Aorta (tissue), 5 donors: ENCODE data around the gene PLD1. TPM values are rescaled to one million over a fixed set of nuclear protein-coding genes. Genes with fewer than 3 reads are reported as not detected.

Source experiments
- ATAC-seq: fragments of 200-7000 bp; cut with Tn5 transposase; one replicate; pipeline ENCODE4 v1.9.1; 2022; ENCODE audit warnings: moderate library complexity; ENCODE audit not compliant: low FRiP score
- DNase-seq, 2 donors: peaks; one replicate each; pipeline ENCODE4 v3.0.0-alpha.2; 2020
- H3K27ac ChIP-seq, 2 donors: one replicate each; pipeline ENCODE4 v1.5.1; 2013; ENCODE audit warnings: low read length in 2 of 2, mild to moderate bottlenecking in 2 of 2, moderate library complexity in 2 of 2, control low read depth in 1 of 2, inconsistent platforms in 1 of 2, low read depth in 1 of 2
- H3K27me3 ChIP-seq, 2 donors: one replicate each; pipeline ENCODE4 v1.6.1; 2013; ENCODE audit warnings: control low read depth in 1 of 2, low read length in 1 of 2, mild to moderate bottlenecking in 1 of 2, moderate library complexity in 1 of 2; ENCODE audit not compliant: insufficient read depth in 2 of 2, control insufficient read depth in 1 of 2
- H3K36me3 ChIP-seq, 2 donors: one replicate each; pipeline ENCODE4 v1.6.1; 2013; ENCODE audit warnings: control low read depth in 1 of 2, low read length in 1 of 2, mild to moderate bottlenecking in 1 of 2; ENCODE audit not compliant: insufficient read depth in 2 of 2, control insufficient read depth in 1 of 2
- H3K4me1 ChIP-seq, 2 donors: one replicate each; pipeline ENCODE4 v1.6.1; 2013; ENCODE audit warnings: low read length in 2 of 2, control low read depth in 1 of 2, mild to moderate bottlenecking in 1 of 2, moderate library complexity in 1 of 2; ENCODE audit not compliant: insufficient read depth in 2 of 2, control insufficient read depth in 1 of 2
- H3K4me3 ChIP-seq, 2 donors: one replicate each; pipeline ENCODE4 v1.5.1; 2013; ENCODE audit warnings: low read length in 2 of 2, control low read depth in 1 of 2, mild to moderate bottlenecking in 1 of 2
- H3K9me3 ChIP-seq: one replicate; pipeline ENCODE4 v1.6.1; 2013; ENCODE audit warnings: mild to moderate bottlenecking, low read length; ENCODE audit not compliant: control insufficient read depth
- WGBS, 2 donors: extraction: QIAGEN DNeasy Blood & Tissue Kit; methylation state at CpG; one replicate each; pipeline ENCODE4 v1.1.7; 2013; 5-methylcytosine and 5-hydroxymethylcytosine counted together
- intact Hi-C, 2 donors: fragments of 100-400 bp; cut with DNase I; formaldehyde crosslinking; loops; one replicate each; pipeline versions ENCODE4 v1.14.2 to v1.15.0; 2022
- polyA plus RNA-seq, 2 donors: library from polyadenylated mRNA; stranded (reverse); fragments of 200-250 nt; gene quantifications; one replicate each; pipeline ENCODE4 v1.2.3, GENCODE V29; 2013
- total RNA-seq, 2 donors: library from RNA; stranded (reverse); fragmentation: NEBNext Ultra II Directional; extraction: Animal tissue kit (Norgen Biotek cat#: 25700); gene quantifications; one replicate each; pipeline ENCODE4 v1.2.1, GENCODE V29; 2021
- donor health status: healthy with polysubstance abuse.
- donor health status: Bipolar disorder and iron deficiency.
- donor health status: DM: no; HTN: no; CAD: no.
- donor health status: DM: no; HTN: no; CAD: no.
- donor health status: DM: yes; HTN: yes; CAD: no.

The PLD1 gene
- total and polyA plus RNA-seq, 4 donors, result 19.1 to 41.3 (median 25.6) TPM

DNA sequence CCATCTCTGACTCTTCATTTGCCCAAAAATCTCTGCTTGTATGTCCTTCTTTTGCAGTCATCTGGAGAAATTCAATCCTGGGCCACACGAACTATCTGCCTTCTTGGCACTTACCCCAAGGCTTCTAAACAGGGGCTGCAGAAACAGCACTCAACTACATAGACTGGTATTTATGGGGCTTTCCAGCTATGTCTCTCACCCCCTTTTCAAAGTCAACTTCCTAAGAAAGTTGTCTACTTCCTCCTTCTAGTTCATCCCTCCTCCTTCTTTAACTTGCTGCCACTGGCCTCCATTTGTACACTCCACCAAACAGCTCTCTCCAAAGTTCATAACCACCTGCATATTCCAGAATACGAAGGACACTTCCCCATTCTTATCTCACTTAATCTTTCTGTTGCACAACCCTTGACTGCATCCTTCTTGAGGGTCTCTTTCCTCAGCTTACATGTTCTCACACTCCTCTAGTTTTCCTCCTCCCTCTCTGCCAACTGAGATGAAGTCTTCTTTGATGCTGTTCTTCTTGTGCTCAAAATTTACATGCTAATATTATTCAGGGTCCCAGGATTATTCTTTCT lies 55.2 kb downstream of the PLD1 start:
- WGBS, 2 donors, result 86 to 90% methylated on average over 2 of the region's 2 CpGs
- ATAC-seq, result no peak
- intact Hi-C loops, result no loop called here

DNA sequence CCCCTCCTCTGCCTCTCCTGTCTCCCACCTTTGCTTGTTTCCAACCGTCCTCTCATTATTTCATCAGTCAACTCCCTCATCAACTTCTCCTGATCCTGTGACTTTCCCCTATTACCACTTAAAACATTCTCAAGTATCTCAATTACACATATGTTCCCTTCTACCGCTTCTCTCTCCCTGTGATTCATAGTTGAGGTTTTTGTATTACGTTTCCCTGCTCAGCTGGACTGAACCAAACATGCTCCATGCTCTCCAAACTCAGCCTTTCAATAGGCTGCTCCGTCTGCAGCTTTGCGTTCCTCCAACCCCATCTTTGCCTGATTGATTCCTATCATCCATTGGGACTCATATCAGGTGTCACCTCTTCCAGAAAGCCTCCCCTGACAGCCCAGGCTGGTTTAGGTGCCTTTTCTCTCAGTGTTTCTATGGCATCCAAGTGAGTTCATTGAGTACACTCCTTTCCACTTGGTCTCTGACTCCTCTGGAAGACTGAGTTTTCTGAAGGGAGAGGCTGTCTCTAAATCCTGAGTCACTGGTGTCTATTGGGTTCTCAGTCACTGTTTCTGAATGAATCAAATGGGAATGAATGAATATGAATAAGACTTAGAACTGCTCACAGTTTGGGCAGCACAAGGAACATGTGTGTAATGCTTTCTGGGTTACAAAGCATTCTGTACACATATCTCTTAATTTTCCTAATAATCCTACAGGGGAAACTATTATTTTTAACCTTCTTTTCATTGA lies 56.4 kb downstream of the PLD1 start:
- 76 to 80% methylated on average over 5 of the region's 5 CpGs for WGBS, 2 donors
- Histone ChIP-seq H3K36me3 (no peaks in the 10 kb centered on the region), H3K4me1 (peaks cover 4 to 11% of the 10 kb centered on the region in 2 donors), H3K9me3 (no peaks in the 10 kb centered on the region), H3K27me3 (no peaks in the 10 kb centered on the region), H3K4me3 (no peak overlapping the region), H3K27ac (no peak overlapping the region)
- no peak for DNase-seq
- intact Hi-C loops, result no loop called here
- ATAC-seq, result no peak

More for the DNA sequence above, 55.2 kb downstream of the PLD1 start:
- Histone ChIP-seq H3K27ac (no peak overlapping the region), H3K9me3 (no peaks in the 10 kb centered on the region), H3K27me3 (no peaks in the 10 kb centered on the region), H3K36me3 (no peaks in the 10 kb centered on the region), H3K4me1 (peaks cover 4 to 11% of the 10 kb centered on the region in 2 donors), H3K4me3 (no peak overlapping the region)
- DNase-seq, result no peak

DNA sequence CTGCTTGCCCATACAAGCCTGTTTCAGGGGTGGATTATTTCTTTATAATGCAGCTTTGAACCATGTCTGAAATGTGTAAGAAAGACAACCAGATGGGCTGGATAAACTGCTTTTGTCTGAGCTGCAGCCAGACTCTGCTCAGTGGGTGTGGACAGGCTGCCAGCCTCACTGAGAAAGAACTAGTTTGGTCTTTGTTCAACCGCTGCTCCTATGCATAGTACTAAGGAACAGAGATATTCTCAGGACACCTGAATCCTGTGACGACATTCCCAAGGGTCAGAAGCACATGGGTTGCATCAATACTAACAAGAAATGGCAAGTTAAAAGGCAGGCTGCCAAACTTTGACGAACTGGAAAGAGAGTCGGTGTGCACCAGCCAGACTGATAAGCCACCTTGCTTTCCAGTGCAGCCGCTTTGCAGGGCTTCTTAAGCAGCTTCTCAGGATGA lies 57.2 kb downstream of the PLD1 start:
- no peaks in the 10 kb centered on the region for H3K9me3 ChIP-seq
- no peak overlapping the region for H3K4me3 ChIP-seq
- H3K36me3 ChIP-seq, result no peaks in the 10 kb centered on the region
- DNase-seq, result no peak
- 8 to 11% methylated on average over 5 of the region's 5 CpGs for WGBS, 2 donors
- intact Hi-C loops, result no loop called here
- peaks cover 4 to 11% of the 10 kb centered on the region in 2 donors for H3K4me1 ChIP-seq
- ATAC-seq, result peak; percentile 20
- H3K27ac ChIP-seq, result no peak overlapping the region
- H3K27me3 ChIP-seq, result no peaks in the 10 kb centered on the region

DNA sequence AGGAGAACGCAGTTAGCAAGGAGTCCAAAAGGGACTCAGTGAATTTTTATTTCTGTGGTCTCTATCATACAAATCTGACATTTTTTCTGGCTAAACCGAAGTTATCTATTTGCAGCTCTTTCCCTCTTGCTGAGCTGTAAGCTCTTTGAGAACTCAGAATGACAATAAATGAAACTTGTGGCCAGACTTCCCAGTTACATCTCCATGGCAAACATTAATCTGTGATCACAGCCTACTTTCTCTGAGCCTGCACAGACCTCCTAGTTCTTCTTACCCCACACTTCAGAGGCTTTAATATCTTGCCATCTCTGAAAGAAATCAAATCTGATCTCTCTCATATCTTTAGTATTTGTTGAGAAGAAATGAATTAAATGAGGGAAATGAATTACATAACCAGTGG lies 58.0 kb downstream of the PLD1 start:
- 84 to 90% methylated on average over 2 of the region's 2 CpGs for WGBS, 2 donors
- ATAC-seq (no peak), DNase-seq (no peak)
- H3K27me3 ChIP-seq, result no peaks in the 10 kb centered on the region
- peaks cover 5 to 15% of the 10 kb centered on the region in 2 donors for H3K4me1 ChIP-seq
- H3K4me3 ChIP-seq, result no peak overlapping the region
- H3K36me3 ChIP-seq, result no peaks in the 10 kb centered on the region
- no peak overlapping the region for H3K27ac ChIP-seq
- H3K9me3 ChIP-seq, result no peaks in the 10 kb centered on the region
- intact Hi-C loops, result no loop called here

DNA sequence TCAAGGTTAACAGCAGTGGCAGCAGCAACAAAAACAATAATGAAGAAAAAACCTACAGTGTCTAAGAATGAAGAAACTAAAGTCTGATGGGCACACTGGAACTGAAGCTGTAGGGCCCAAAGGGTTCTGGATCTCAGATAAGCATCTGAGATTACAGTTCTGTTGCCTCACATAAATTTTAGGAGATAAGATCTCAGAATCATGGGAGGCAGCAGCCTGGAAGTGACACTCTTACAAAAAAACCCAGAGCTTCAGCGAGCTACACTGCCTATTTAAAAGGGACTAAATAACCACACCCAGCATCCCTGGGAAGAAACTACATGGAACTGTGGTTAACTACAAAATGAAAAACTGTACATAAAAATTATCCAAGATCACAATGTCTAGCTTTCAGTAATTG lies 61.2 kb downstream of the PLD1 start:
- intact Hi-C loops, result no loop called here
- Histone ChIP-seq H3K36me3 (no peaks in the 10 kb centered on the region), H3K27ac (no peak overlapping the region), H3K9me3 (no peaks in the 10 kb centered on the region), H3K4me1 (peaks cover 2 to 7% of the 10 kb centered on the region in 2 donors), H3K4me3 (no peak overlapping the region), H3K27me3 (no peaks in the 10 kb centered on the region)
- ATAC-seq (no peak), DNase-seq (no peak)
- WGBS, 2 donors, result 35 to 50% methylated on average over 1 of the region's 1 CpG

DNA sequence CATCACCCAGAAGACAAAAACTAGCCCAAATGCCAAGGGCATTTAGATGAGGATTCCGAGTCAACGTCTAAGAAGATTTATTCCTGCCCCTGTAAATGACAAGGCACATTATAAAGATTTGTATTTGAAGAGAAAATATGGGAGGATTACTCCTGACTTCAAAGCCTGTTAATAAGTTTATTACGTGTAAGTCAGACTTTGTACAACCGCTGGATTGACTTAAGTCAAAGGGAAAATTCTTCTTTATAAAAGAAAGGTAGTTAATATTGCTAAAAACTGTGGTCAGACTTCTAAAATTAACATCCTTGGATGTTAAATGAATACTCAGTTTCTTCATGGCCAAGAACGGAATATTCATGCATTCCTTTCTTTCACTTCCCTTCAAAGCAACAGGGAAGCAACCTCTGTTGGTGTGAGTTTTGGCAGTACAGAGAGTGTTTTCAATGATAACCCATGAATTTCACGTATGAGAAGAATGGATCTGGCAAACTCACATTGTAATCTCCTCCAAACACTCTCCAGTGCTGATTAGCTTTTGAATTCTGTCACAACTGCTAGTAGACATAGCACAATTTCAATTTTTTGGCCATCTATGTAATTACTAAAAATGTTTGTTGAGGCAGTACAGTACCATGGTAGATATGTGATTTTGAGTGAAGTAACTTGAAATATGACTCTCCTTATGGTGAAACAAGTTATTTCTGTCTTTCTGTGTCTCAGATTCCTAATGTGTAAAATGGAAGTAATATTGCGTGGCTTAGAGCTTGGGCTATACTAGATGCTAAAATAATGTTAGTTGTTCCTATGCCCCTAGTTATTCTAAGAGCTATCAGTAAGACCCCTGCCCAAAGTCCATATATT lies 62.0 kb downstream of the PLD1 start:
- 3 to 5% methylated on average over 7 of the region's 7 CpGs for WGBS, 2 donors
- H3K36me3 ChIP-seq, result no peaks in the 10 kb centered on the region
- DNase-seq, result no peak
- no peaks in the 10 kb centered on the region for H3K9me3 ChIP-seq
- H3K27me3 ChIP-seq, result no peaks in the 10 kb centered on the region
- H3K4me3 ChIP-seq, result peak overlapping the region in 1 of 2 donors; percentile 30
- intact Hi-C loops, result no loop called here
- peak; percentile 54 for ATAC-seq
- H3K4me1 ChIP-seq, result peaks cover 2 to 3% of the 10 kb centered on the region in 2 donors
- peak overlapping the region in 1 of 2 donors; percentile 44 for H3K27ac ChIP-seq

DNA sequence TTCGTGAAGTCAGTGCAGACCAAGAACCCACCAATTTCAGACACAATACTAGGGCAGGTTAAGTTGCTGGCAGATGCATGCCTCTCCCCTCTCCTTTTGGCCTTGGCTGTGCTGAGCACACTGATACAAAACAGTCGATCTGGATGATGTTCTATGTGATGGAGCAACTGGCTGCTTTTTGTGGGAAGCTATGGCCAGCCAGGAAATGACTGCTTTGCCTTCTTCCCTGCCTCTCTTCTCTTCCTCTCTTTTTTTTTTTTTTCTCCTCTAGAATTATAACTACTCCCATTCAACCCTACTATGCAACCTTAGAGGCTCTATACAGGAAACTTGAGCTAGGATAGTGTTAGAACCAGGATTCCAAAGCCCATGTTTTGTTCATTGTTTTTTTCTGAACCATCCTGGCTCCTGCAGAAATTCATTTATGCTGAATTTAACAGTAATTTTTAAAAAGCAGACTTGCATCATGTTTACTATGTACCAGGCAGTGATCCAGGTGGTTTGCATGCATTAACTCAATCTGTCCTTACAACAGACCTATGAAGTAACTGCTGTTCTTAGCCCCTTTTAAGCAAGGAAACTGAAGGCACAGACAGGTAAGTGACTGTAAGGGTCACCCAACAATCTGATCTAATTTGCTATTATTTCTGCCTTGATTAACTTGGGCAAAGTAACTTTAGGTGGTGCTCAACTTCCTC lies 62.9 kb downstream of the PLD1 start:
- no peak overlapping the region for H3K27ac ChIP-seq
- WGBS, 2 donors, result 49 to 62% methylated on average over 2 of the region's 2 CpGs
- H3K36me3 ChIP-seq, result no peaks in the 10 kb centered on the region
- H3K9me3 ChIP-seq, result no peaks in the 10 kb centered on the region
- DNase-seq (no peak), ATAC-seq (no peak)
- intact Hi-C loops, result no loop called here
- peaks cover 2 to 3% of the 10 kb centered on the region in 2 donors for H3K4me1 ChIP-seq
- no peaks in the 10 kb centered on the region for H3K27me3 ChIP-seq
- no peak overlapping the region for H3K4me3 ChIP-seq
